H54 (cell line): Measurements from ENCODE around the gene AR.

ENCODE experiments used
- DNase-seq: peaks from one replicate; pipeline ENCODE4 v3.0.0; 2011; ENCODE audit warnings: low spot score, mixed read lengths; ENCODE audit not compliant: insufficient read length
- FAIRE-seq: peaks from 3 replicates; lab custom pipeline; 2011; peaks lifted over from hg19 to GRCh38; lab: Jason Lieb, UNC
- POLR2A ChIP-seq: IDR thresholded peaks from 2 replicates; pipeline ENCODE4 v1.6.1; 2011; ENCODE audit warnings: low read depth, mild to moderate bottlenecking, low read length

Gene AR

GRCh38 chrX:67714004-67714403 lies 170.2 kb downstream of the AR start:
- TF ChIP-seq POLR2A = no peak
- no peak for FAIRE-seq
- DNase-seq = no peak

GRCh38 chrX:67717571-67717970 lies 173.8 kb downstream of the AR start:
- TF ChIP-seq POLR2A = no peak
- FAIRE-seq (no peak), DNase-seq (no peak)

GRCh38 chrX:67718926-67719325 lies 175.1 kb downstream of the AR start:
- TF ChIP-seq POLR2A = no peak
- DNase-seq (no peak), FAIRE-seq (no peak)

GRCh38 chrX:67720344-67720743 lies 176.5 kb downstream of the AR start:
- FAIRE-seq (no peak), DNase-seq (no peak)
- TF ChIP-seq POLR2A = no peak

GRCh38 chrX:67721321-67721720 lies 177.5 kb downstream of the AR start:
- TF ChIP-seq POLR2A = no peak
- FAIRE-seq (no peak), DNase-seq (no peak)

- FAIRE-seq = no peak
- TF ChIP-seq POLR2A = no peak
- no peak for DNase-seq
Observed at GRCh38 chrX:67723580-67724351, 179.9 kb downstream of the AR start.

GRCh38 chrX:67724359-67725110 lies 180.7 kb downstream of the AR start:
- no peak for TF ChIP-seq POLR2A
- no peak for FAIRE-seq

GRCh38 chrX:67725471-67725870 lies 181.7 kb downstream of the AR start:
- no peak for FAIRE-seq
- no peak for DNase-seq
- TF ChIP-seq POLR2A = no peak

More at GRCh38 chrX:67724359-67725110, 180.7 kb downstream of the AR start:
- no peak for DNase-seq

GRCh38 chrX:67726018-67726417 lies 182.2 kb downstream of the AR start:
- DNase-seq = no peak
- FAIRE-seq = no peak
- no peak for TF ChIP-seq POLR2A

- FAIRE-seq (no peak), DNase-seq (no peak)
- TF ChIP-seq POLR2A = no peak
Observed at GRCh38 chrX:67727576-67727975, 183.8 kb downstream of the AR start.

GRCh38 chrX:67730296-67730695 lies 186.5 kb downstream of the AR start:
- FAIRE-seq = no peak
- no peak for DNase-seq
- no peak for TF ChIP-seq POLR2A

GRCh38 chrX:67731061-67731460 lies 187.2 kb downstream of the AR start:
- TF ChIP-seq POLR2A = no peak
- no peak for FAIRE-seq
- DNase-seq = no peak

GRCh38 chrX:67732864-67733263 lies 189.0 kb downstream of the AR start:
- no peak for FAIRE-seq

GRCh38 chrX:67734111-67734753 lies 190.4 kb downstream of the AR start:
- FAIRE-seq = no peak
- no peak for DNase-seq

More at GRCh38 chrX:67732864-67733263, 189.0 kb downstream of the AR start:
- DNase-seq = no peak
- no peak for TF ChIP-seq POLR2A

More at GRCh38 chrX:67734111-67734753, 190.4 kb downstream of the AR start:
- no peak for TF ChIP-seq POLR2A
